ENCODE results near the gene ROPN1L. TPM values are rescaled to one million over a fixed set of nuclear protein-coding genes. Genes with fewer than 3 reads are reported as not detected.

The ROPN1L gene
- total and polyA plus RNA-seq, 2 of the 13 experiments (the other 11 are each of a cell fraction or from before 2014, with no cell fraction given) = not detected

- no peak for TF ChIP-seq SP5 (CRISPR knock-in tag; IDR thresholded peaks at IDR 0.05; ENCODE audit: borderline replicate concordance, low read depth)
- TF ChIP-seq NFE2L2 (IDR thresholded peaks at IDR 0.05; ENCODE audit: low read length) = peak; percentile 91
- TF ChIP-seq FOXP4 (CRISPR knock-in tag; IDR thresholded peaks at IDR 0.05) = no peak
- no peak for TF ChIP-seq ZBTB1 (CRISPR knock-in tag; IDR thresholded peaks at IDR 0.05; ENCODE audit: borderline replicate concordance)
- 0 out of 2 replicates have a peak, but pooled peaks have one; percentile 12 for TF ChIP-seq HMG20A (CRISPR knock-in tag; IDR thresholded peaks at IDR 0.05; ENCODE audit: borderline replicate concordance)
- TF ChIP-seq FOSL2 (CRISPR knock-in tag; IDR thresholded peaks at IDR 0.05) = peak; percentile 78
- no peak for TF ChIP-seq PRDM10 (CRISPR knock-in tag; IDR thresholded peaks at IDR 0.05; ENCODE audit: low read depth)
- no peak for TF ChIP-seq EP300 (IDR thresholded peaks at IDR 0.05; ENCODE audit: low read depth in 2 of 2, low read length in 2 of 2)
- TF ChIP-seq EP300 (CRISPR knock-in tag; IDR thresholded peaks at IDR 0.05; ENCODE audit: borderline replicate concordance) = peak; percentile 56; the same call in 1 of the 2 replicates
- TF ChIP-seq ARID3A (IDR thresholded peaks at IDR 0.05; ENCODE audit: low read depth, low read length) = no peak
- no peak for TF ChIP-seq ZNF20 (CRISPR knock-in tag; IDR thresholded peaks at IDR 0.05)
- no peak for TF ChIP-seq NCOR1 (IDR thresholded peaks at IDR 0.05; ENCODE audit: borderline replicate concordance, low read length)
- no peak for TF ChIP-seq GABPB1 (CRISPR knock-in tag; IDR thresholded peaks at IDR 0.05)
- no peak for TF ChIP-seq THAP11 (CRISPR knock-in tag; IDR thresholded peaks at IDR 0.05)
- no peak for TF ChIP-seq TP53 (CRISPR knock-in tag; conservative IDR thresholded peaks at IDR 0.05)
- no peak for TF ChIP-seq JDP2 (CRISPR knock-in tag; IDR thresholded peaks at IDR 0.05; ENCODE audit: borderline replicate concordance)
- no peak for TF ChIP-seq GPN1 (CRISPR knock-in tag; IDR thresholded peaks at IDR 0.05; ENCODE audit: borderline replicate concordance)
- no peak for TF ChIP-seq ZNF772 (CRISPR knock-in tag; IDR thresholded peaks at IDR 0.05)
- peak; percentile 88 for TF ChIP-seq ZBTB21 (CRISPR knock-in tag; IDR thresholded peaks at IDR 0.05)
- no peak for TF ChIP-seq ZNF354B (CRISPR knock-in tag; IDR thresholded peaks at IDR 0.05)
- no peak for TF ChIP-seq ZNF710 (CRISPR knock-in tag; IDR thresholded peaks at IDR 0.05; ENCODE audit: borderline replicate concordance)
These were observed 62.5 kb downstream of the ROPN1L start (continued) for GRCh38 chr5:10503997-10504793.
